SU-DHL-6 (cell line): ENCODE measurements around the gene FBXW7.

Experiments used
- H2AFZ ChIP-seq: fragments of 200-600 bp; sonication (generic); 2 replicates; pipeline ENCODE4 v1.6.1; 2014; ENCODE audit warnings: low read depth, mild to moderate bottlenecking, moderate library complexity, mixed read lengths, antibody characterized with exemption, low read length; ENCODE audit not compliant: severe bottlenecking
- H3F3A ChIP-seq: fragments of 200-600 bp; shearing (Covaris generic); 2 replicates; pipeline ENCODE4 v1.6.0; 2016; ENCODE audit warnings: antibody characterized with exemption, mild to moderate bottlenecking; ENCODE audit not compliant: insufficient read depth
- H3K27ac ChIP-seq: fragments of 200-600 bp; sonication (generic); 2 replicates; pipeline ENCODE4 v1.5.1; 2016; ENCODE audit warnings: low read depth, mild to moderate bottlenecking, low read length, moderate library complexity, mixed read lengths
- H3K27me3 ChIP-seq: fragments of 200-600 bp; sonication (generic), shearing (Covaris generic); 2 replicates; pipeline ENCODE4 v1.6.0; 2014; ENCODE audit warnings: mild to moderate bottlenecking, low read length
- H3K36me3 ChIP-seq: fragments of 200-600 bp; sonication (generic); 2 replicates; pipeline ENCODE4 v1.6.1; 2014; ENCODE audit warnings: mild to moderate bottlenecking, low read length, mixed read lengths
- H3K4me2 ChIP-seq: fragments of 300-600, 200-600 bp; shearing (Covaris generic), sonication (generic); 2 replicates; pipeline ENCODE4 v1.6.0; 2014; ENCODE audit warnings: low read length, low read depth, mild to moderate bottlenecking; ENCODE audit not compliant: poor library complexity, severe bottlenecking
- H3K4me3 ChIP-seq: fragments of 200-600 bp; sonication (generic); 2 replicates; pipeline ENCODE4 v1.5.1; 2014; ENCODE audit warnings: antibody characterized with exemption, low read length, mild to moderate bottlenecking, mixed read lengths; ENCODE audit not compliant: insufficient read depth, poor library complexity, severe bottlenecking
- H3K79me2 ChIP-seq: fragments of 200-600 bp; sonication (generic); 2 replicates; pipeline ENCODE4 v1.6.1; 2014; ENCODE audit warnings: mild to moderate bottlenecking, low read length, moderate library complexity; ENCODE audit not compliant: insufficient read depth
- H3K9ac ChIP-seq: fragments of 200-600 bp; sonication (generic); 2 replicates; pipeline ENCODE4 v1.7.0; 2014; ENCODE audit warnings: mild to moderate bottlenecking, low read length
- H3K9me2 ChIP-seq: fragments of 200-600 bp; sonication (generic); replicated peaks from 2 replicates; pipeline ENCODE4 v1.6.1; 2014; ENCODE audit warnings: low read length; ENCODE audit not compliant: insufficient read depth
- H3K9me3 ChIP-seq: fragments of 200-600 bp; sonication (generic); 2 replicates; pipeline ENCODE4 v1.6.1; 2014; ENCODE audit warnings: low read length, mixed read lengths; ENCODE audit not compliant: insufficient read depth
- H4K20me1 ChIP-seq: fragments of 200-600 bp; sonication (generic); 2 replicates; pipeline ENCODE4 v1.6.1; 2014; ENCODE audit warnings: low read depth, mild to moderate bottlenecking, antibody characterized with exemption, low read length, moderate library complexity, mixed read lengths
- EZH2phosphoT487 ChIP-seq: fragments of 200-600 bp; sonication (generic), shearing (Covaris generic); conservative IDR thresholded peaks from 2 replicates; pipeline ENCODE4 v1.6.1; 2018; ENCODE audit warnings: mild to moderate bottlenecking, antibody characterized with exemption, low read length, moderate library complexity, mixed read lengths
- TF ChIP-seq, protein P1 (sequence below): fragments of 200-600 bp; sonication (generic); IDR thresholded peaks from one replicate; pipeline ENCODE4 v1.5.1; 2017; ENCODE audit warnings: antibody characterized with exemption, mild to moderate bottlenecking, low read length, moderate library complexity; ENCODE audit not compliant: insufficient read depth, poor library complexity, severe bottlenecking

The FBXW7 gene

DNA sequence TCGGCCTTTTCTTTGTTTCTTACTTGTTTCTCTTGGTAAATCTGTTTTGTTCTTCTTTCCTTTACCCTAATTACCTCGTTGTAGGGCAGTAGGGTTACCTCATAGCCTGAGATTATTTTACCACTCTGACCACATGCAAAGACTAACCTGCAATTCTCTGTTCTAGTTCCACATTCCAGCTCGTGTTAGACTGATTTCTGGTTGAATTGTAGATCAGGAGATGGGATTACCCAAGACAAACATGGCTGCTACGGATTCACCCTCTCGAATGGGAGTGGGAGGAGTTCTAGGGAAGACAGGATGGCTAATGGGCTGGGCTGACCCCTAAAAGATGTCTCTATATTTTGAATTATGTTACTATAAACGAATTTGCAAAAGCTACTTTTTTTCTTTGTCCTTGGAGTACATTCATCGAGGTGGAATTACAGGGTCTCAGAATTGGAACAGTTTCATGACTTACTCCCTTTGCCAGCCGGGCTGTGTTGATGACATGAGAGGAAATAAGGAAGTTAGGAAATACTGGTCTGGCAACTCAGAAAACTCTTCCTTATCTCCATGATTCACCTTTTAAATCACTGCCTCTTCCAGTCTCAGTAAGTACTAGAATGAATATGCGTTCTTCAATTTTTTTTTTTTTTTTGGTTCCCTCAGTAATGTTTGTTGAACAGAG lies 36.7 kb upstream of the FBXW7 start:
- Histone ChIP-seq H3F3A (no peaks in the 10 kb centered on the region), H3K9ac (no peak overlapping the region), H3K27me3 (no peaks in the 10 kb centered on the region), H3K4me3 (no peak overlapping the region), H3K79me2 (no peaks in the 10 kb centered on the region), H2AFZ (no peak overlapping the region), H3K4me2 (no peak overlapping the region), H3K9me3 (no peaks in the 10 kb centered on the region), H3K9me2 (no peaks in the 10 kb centered on the region), H3K36me3 (no peaks in the 10 kb centered on the region), H3K27ac (no peak overlapping the region), H4K20me1 (no peaks in the 10 kb centered on the region)
- no peak for TF ChIP-seq EZH2phosphoT487
- TF ChIP-seq, protein P1, sequence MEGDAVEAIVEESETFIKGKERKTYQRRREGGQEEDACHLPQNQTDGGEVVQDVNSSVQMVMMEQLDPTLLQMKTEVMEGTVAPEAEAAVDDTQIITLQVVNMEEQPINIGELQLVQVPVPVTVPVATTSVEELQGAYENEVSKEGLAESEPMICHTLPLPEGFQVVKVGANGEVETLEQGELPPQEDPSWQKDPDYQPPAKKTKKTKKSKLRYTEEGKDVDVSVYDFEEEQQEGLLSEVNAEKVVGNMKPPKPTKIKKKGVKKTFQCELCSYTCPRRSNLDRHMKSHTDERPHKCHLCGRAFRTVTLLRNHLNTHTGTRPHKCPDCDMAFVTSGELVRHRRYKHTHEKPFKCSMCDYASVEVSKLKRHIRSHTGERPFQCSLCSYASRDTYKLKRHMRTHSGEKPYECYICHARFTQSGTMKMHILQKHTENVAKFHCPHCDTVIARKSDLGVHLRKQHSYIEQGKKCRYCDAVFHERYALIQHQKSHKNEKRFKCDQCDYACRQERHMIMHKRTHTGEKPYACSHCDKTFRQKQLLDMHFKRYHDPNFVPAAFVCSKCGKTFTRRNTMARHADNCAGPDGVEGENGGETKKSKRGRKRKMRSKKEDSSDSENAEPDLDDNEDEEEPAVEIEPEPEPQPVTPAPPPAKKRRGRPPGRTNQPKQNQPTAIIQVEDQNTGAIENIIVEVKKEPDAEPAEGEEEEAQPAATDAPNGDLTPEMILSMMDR = no peak

GRCh38 chr4:152571770-152572169 lies 35.9 kb upstream of the FBXW7 start:
- Histone ChIP-seq H3K4me3 (no peak overlapping the region), H2AFZ (no peak overlapping the region), H3K9me3 (no peaks in the 10 kb centered on the region), H3K79me2 (no peaks in the 10 kb centered on the region), H3F3A (no peaks in the 10 kb centered on the region), H3K4me2 (no peak overlapping the region), H3K9ac (no peak overlapping the region), H4K20me1 (no peaks in the 10 kb centered on the region), H3K27ac (no peak overlapping the region), H3K27me3 (no peaks in the 10 kb centered on the region), H3K9me2 (no peaks in the 10 kb centered on the region), H3K36me3 (no peaks in the 10 kb centered on the region)
- TF ChIP-seq EZH2phosphoT487 = no peak
- TF ChIP-seq, protein P1 = no peak

DNA sequence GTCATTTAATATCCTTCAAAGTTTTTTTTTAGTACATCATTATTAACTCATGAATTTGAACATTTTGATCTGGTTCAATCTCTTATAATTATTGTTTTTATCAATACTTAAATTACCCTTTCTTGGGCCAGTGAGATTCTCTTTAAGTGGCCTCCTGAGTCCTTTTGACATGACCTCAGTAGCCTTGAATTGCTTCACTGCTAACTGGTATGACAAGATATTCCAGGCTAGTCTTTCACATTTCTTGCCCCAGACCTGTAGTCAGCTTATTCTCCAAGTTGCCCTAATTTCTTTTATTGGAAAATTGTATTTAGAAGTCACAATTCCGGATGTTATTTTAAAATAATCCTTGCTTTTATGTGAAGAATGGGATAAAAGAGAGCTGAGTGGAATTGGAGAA lies 35.4 kb upstream of the FBXW7 start:
- H3K4me2 ChIP-seq = no peak overlapping the region
- no peak overlapping the region for H3K4me3 ChIP-seq
- no peaks in the 10 kb centered on the region for H3K27me3 ChIP-seq
- no peaks in the 10 kb centered on the region for H3K9me2 ChIP-seq
- H3K9me3 ChIP-seq = no peaks in the 10 kb centered on the region
- no peak overlapping the region for H2AFZ ChIP-seq
- H3K36me3 ChIP-seq = no peaks in the 10 kb centered on the region
- no peaks in the 10 kb centered on the region for H3K79me2 ChIP-seq
- H3K27ac ChIP-seq = no peak overlapping the region
- no peak overlapping the region for H3K9ac ChIP-seq
- no peaks in the 10 kb centered on the region for H4K20me1 ChIP-seq
- TF ChIP-seq, protein P1 = no peak
- no peak for TF ChIP-seq EZH2phosphoT487
- no peaks in the 10 kb centered on the region for H3F3A ChIP-seq
